ENCODE measurements around the gene GRIN2D.
"Not testable (repeated sequence)": the region's sequence is repeated elsewhere in the genome, so short reads cannot be mapped to it uniquely, and the experiment has no call there.

The GRIN2D gene

GRCh38 chr19:48368936-48369335 is 24.5 kb upstream of the GRIN2D start:
- H3K27me3 ChIP-seq (ENCODE audit: control insufficient read depth, insufficient read depth, low read length) = no peaks in the 10 kb centered on the region
- TF ChIP-seq CTCF (IDR thresholded peaks at IDR 0.05) = no peak
- H3K9me3 ChIP-seq (ENCODE audit: control insufficient read depth, low read length) = no peaks in the 10 kb centered on the region
- H3K9ac ChIP-seq = no peak overlapping the region
- H3K27ac ChIP-seq = peak overlapping the region; percentile 47
- no peaks in the 10 kb centered on the region for H3K36me3 ChIP-seq (ENCODE audit: control insufficient read depth, insufficient read depth, low read length)
- peak overlapping the region; percentile 59 for H2AFZ ChIP-seq
- no peaks in the 10 kb centered on the region for H3K79me2 ChIP-seq
- H3K4me2 ChIP-seq (ENCODE audit: low read length) = no peak overlapping the region
- H3K4me1 ChIP-seq = peaks cover 17% of the 10 kb centered on the region
- H3K4me3 ChIP-seq (ENCODE audit: low read depth, low read length) = no peak overlapping the region

GRCh38 chr19:48370955-48371354 is 22.5 kb upstream of the GRIN2D start:
- H3K4me3 ChIP-seq (ENCODE audit: low read depth, low read length) = no peak overlapping the region
- H3K79me2 ChIP-seq = no peaks in the 10 kb centered on the region
- no peaks in the 10 kb centered on the region for H3K9me3 ChIP-seq (ENCODE audit: control insufficient read depth, low read length)
- no peak for TF ChIP-seq CTCF (IDR thresholded peaks at IDR 0.05)
- H2AFZ ChIP-seq = peak overlapping the region; percentile 72
- no peaks in the 10 kb centered on the region for H3K36me3 ChIP-seq (ENCODE audit: control insufficient read depth, insufficient read depth, low read length)
- no peaks in the 10 kb centered on the region for H3K27me3 ChIP-seq (ENCODE audit: control insufficient read depth, insufficient read depth, low read length)
- H3K9ac ChIP-seq = no peak overlapping the region
- H3K4me2 ChIP-seq (ENCODE audit: low read length) = no peak overlapping the region
- peak overlapping the region; percentile 40 for H3K27ac ChIP-seq
- peaks cover 17% of the 10 kb centered on the region for H3K4me1 ChIP-seq

- Histone ChIP-seq H3K4me2 (ENCODE audit: low read length) (no peak overlapping the region), H2AFZ (peak overlapping the region; percentile 72), H3K27me3 (ENCODE audit: control insufficient read depth, insufficient read depth, low read length) (no peaks in the 10 kb centered on the region), H3K36me3 (ENCODE audit: control insufficient read depth, insufficient read depth, low read length) (no peaks in the 10 kb centered on the region), H3K9me3 (ENCODE audit: control insufficient read depth, low read length) (no peaks in the 10 kb centered on the region), H3K79me2 (no peaks in the 10 kb centered on the region), H3K9ac (no peak overlapping the region), H3K4me3 (ENCODE audit: low read depth, low read length) (no peak overlapping the region), H3K27ac (peak overlapping the region; percentile 40), H3K4me1 (peaks cover 17% of the 10 kb centered on the region)
- no peak for TF ChIP-seq CTCF (IDR thresholded peaks at IDR 0.05)
These were observed 22.1 kb upstream of the GRIN2D start for GRCh38 chr19:48371367-48371766.

GRCh38 chr19:48371771-48372170 is 21.7 kb upstream of the GRIN2D start:
- H3K9ac ChIP-seq; H3K27me3 ChIP-seq (ENCODE audit: control insufficient read depth, insufficient read depth, low read length); H3K4me2 ChIP-seq (ENCODE audit: low read length); H3K36me3 ChIP-seq (ENCODE audit: control insufficient read depth, insufficient read depth, low read length); H3K79me2 ChIP-seq; H3K9me3 ChIP-seq (ENCODE audit: control insufficient read depth, low read length); H3K4me3 ChIP-seq (ENCODE audit: low read depth, low read length): not testable (repeated sequence)
- H2AFZ ChIP-seq = peak overlapping the region; percentile 72
- H3K27ac ChIP-seq = peak overlapping the region; percentile 85
- H3K4me1 ChIP-seq = peaks cover 17% of the 10 kb centered on the region

GRCh38 chr19:48372904-48373303 is 20.6 kb upstream of the GRIN2D start:
- H3K27ac ChIP-seq = peak overlapping the region; percentile 85
- H3K4me3 ChIP-seq (ENCODE audit: low read depth, low read length) = peak overlapping the region; percentile 6

More at GRCh38 chr19:48372904-48373303, 20.6 kb upstream of the GRIN2D start:
- Histone ChIP-seq H3K36me3 (ENCODE audit: control insufficient read depth, insufficient read depth, low read length) (no peaks in the 10 kb centered on the region), H3K4me2 (ENCODE audit: low read length) (peak overlapping the region; percentile 49), H3K79me2 (no peaks in the 10 kb centered on the region), H3K9me3 (ENCODE audit: control insufficient read depth, low read length) (no peaks in the 10 kb centered on the region), H3K27me3 (ENCODE audit: control insufficient read depth, insufficient read depth, low read length) (no peaks in the 10 kb centered on the region), H3K9ac (no peak overlapping the region), H2AFZ (peak overlapping the region; percentile 72), H3K4me1 (peaks cover 14% of the 10 kb centered on the region)
- no peak for TF ChIP-seq CTCF (IDR thresholded peaks at IDR 0.05)

All from parathyroid adenoma (tissue), 2 donors.